DMS153 treated with DMSO at 0.1 percent for 48 hours (cell line): ENCODE data around the gene DSCAML1.
A peak's percentile ranks its signal among the peaks of the same experiment; 100 is the strongest.
"Not testable (repeated sequence)": the region's sequence is repeated elsewhere in the genome, so short reads cannot be mapped to it uniquely, and the experiment has no call there.

Experiments used
- DNase-seq: peaks from one replicate; lab custom pipeline; 2025; ENCODE audit not compliant: unreplicated experiment; lab: John Stamatoyannopoulos, UW

Gene DSCAML1

DNA sequence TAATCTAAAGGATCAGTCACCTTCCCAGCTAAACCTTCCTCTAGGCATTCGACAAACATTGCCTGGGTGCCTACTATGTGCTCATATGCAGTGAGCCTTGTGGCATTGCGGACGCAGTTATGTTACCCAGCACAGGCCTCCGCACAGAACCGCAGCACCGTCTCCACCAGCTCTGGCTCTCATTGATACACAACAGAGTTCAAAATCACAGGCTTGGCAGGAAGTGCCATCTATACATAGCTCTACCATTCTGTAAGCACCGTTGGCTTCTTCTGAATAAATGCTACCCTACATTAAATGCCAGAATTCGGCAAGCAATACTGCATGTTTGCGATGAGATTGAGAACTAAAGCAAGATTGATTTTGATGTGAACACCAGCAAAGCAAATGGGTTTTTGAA lies 31.0 kb downstream of the DSCAML1 start:
- DNase-seq = peak; percentile 46

DNA sequence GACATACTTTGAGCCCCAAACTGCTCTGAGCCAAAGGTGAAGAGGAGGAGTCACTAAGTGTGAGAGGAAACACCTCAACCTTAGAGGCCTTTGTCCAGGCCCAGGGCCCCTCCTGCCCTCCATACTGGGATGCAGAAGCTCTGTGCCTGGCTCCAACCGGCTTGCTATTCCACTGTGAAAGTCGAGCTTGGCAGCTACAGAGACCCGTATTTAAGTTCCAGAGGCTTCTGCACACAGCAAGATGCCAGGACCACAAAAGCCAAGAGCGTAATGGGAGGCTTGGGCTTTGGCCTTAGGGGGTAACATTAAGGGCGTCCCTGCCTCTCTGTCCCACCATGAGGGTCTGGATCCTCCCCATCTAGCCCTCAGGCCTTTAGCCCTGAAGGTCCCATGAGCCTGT lies 31.9 kb downstream of the DSCAML1 start:
- no peak for DNase-seq

DNA sequence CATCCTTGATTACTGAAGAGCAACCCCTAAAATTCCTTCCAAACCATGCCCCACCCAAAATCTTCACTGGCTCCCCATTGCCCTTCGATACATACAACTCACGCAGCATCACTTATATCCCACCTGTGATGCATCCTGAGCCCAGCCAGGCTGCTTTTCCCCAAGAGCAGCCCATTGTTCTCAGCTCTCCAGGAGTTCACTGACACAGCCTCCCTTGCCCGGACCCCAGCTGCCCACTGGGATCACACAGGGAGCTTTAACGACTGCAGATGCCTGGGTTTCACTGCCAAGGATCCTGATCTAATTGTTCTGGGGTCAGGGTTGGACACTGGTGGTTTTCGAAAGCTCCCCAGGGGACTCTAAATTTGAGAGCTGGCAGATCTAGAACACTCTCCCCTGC lies 33.6 kb downstream of the DSCAML1 start:
- not testable (repeated sequence) for DNase-seq

DNA sequence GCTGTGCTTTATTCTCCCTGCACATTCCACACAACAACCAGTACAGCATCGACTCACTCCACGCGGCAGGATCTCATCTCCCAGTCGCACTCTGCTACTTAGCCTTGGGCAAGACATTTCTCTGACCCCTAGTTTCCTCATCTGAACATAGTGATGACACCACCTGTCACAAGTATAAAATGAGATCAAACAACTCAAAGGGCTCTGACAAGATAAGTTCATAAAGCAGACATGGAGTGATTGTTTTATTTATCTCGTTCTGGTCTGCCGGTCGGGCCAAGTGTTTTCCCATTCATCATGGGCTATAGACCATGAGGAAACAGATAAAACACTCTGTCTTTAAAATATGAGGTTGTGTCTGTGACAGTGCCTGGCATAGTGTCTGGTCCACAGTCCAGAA lies 35.0 kb downstream of the DSCAML1 start:
- DNase-seq = no peak

DNA sequence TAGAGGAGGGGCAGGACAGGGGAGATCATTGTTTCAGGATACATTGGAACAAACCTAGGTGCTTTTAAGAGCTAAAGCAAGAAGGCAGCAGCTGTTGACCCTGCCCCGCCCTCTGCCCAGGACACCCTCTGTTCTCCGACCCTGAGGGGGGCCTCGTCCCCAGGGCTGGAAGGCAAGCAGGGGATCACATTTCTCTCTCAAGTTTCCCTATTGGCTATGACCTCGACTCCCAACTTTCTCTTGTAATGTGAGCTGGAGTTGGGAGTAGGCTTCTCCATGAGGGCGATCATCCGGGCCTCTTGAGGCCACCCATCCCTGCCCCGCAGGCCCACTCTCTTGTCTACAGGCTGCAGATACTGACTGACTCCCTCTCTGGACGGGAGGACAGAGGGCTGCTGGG lies 37.7 kb downstream of the DSCAML1 start:
- DNase-seq = no peak

DNA sequence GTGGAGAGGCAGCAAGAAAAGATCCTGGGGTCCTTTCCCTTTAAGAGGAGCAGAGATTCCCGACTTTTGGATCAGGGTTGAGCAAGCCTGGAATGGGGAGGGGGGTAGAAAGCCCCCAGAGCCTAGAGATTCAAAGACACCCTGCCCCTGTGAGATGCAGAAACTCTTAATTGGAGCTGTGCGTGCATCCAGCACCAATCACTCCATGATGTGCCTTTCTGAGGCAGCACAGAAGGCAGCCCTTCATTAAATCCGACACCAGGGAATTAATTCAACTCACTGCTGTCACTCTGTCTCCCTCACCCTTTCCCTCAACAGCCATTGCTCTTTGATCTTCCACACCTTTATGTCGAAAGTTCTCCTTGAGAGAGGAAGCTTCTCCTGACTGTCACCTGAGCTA lies 43.0 kb downstream of the DSCAML1 start:
- no peak for DNase-seq

DNA sequence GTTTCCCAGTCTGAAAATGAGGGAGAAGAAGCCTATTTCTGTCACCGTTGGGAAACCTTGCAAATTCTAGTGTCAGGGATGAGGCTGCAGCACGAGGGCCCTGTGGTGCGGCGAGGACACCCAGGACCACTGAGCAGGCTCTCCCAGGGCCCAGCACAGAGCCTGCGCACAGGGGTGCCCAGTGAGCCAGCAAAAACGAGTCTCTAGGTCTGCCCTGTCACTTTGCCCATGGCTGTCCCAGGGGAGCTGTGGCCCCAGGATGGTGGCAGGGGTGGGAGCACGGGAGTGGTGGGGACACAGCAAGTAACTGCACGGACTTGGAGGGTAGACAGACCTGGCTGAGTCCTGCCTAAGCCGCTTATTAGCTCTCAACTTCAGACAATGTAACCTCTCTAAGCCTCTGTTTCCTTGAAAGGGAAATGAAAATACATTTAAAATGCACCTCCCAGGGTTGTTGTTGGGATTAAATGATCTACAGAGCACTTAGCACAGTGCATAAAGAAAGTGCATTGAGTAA lies 44.2 kb downstream of the DSCAML1 start:
- DNase-seq = no peak

DNA sequence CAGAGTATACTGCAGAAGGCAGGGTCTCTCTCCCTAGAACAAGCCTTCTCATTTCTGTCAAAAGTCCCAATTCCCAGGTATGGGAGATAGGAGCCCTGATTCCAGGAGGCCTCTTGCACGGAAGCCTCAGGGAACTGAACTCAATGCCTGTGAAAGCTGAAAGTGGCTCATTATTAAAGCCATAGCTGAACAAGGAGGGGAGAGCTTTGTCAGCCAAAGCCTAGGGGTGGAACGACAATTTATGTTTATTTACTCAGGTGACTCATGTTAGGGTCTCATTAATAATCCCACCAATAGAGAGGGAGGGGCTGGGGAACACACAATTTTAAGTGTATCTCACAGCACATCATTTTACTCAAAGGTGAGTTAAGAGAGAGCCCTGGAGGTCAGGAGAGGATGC lies 44.9 kb downstream of the DSCAML1 start:
- DNase-seq = no peak

DNA sequence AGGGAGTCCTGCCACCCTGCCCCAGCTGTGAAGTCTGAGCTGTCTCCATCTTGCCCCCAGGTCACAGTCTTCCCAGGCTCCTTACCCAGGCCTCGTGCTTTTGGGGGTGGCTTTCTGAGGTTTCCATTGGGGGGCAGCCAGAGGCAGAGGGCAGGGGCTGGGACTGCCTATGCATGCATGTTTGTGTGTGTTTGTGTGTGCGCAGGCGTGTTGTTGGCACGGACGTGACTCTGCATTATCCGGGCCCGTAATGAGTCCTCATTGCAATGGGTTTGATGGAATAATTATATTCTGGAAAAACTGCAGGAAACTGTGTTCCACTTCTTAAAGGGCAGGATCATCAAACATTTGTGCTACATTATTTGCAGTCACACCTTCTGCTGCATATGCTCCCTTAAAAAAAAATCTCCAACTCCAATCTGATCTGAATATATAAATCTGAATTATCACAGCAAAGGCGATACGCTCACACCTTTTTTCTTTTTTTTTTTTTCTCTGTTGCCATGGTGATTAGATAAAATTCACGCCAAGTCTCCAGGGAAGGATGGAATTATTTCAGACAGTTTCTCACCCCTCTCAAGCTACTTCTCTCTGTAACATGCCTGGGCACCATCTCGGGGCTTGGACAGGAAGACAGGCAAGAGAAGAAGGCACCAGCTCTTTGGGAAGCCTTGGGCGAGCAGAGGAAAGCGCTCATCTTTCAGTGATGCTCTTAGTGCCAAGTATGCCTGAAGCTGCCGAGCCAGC lies 45.9 kb downstream of the DSCAML1 start:
- DNase-seq = no peak

DNA sequence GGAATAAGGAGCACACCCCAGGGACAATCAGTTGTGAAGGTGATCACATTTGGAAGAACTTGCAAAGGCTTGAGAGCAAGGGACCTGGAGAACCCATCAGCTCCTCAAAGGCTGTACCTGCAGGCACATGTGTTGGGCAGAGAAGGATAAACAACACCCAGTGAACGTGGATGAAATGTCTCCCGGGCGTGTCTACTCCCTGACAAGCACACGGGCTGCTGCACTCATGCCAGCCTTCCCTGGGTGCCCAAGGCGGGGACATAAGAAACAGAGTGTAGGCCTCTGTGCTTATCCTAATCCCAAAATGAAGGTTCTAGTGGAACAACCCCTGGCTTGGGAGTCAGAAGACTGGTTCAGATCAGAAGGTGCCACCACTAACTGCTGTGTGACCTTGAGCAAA lies 46.7 kb downstream of the DSCAML1 start:
- no peak for DNase-seq

DNA sequence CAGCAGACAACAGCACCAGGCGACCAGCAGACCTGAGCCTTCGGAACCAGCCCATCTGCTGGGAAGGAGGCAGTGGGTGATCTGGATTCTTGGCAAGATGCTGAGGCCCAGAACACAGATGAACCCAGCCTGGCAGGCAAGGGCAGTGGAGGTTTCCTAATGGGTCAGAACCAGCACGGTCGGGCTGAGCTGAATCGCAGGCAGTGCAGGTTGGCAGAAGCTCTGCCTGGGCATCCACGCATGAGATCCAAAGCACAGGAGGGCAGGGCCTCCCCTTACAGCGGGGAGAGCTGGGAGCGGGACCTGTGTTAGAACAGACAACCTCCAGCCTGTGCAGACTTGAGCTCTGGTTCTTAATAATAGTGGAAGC lies 47.5 kb downstream of the DSCAML1 start:
- DNase-seq = no peak

DNA sequence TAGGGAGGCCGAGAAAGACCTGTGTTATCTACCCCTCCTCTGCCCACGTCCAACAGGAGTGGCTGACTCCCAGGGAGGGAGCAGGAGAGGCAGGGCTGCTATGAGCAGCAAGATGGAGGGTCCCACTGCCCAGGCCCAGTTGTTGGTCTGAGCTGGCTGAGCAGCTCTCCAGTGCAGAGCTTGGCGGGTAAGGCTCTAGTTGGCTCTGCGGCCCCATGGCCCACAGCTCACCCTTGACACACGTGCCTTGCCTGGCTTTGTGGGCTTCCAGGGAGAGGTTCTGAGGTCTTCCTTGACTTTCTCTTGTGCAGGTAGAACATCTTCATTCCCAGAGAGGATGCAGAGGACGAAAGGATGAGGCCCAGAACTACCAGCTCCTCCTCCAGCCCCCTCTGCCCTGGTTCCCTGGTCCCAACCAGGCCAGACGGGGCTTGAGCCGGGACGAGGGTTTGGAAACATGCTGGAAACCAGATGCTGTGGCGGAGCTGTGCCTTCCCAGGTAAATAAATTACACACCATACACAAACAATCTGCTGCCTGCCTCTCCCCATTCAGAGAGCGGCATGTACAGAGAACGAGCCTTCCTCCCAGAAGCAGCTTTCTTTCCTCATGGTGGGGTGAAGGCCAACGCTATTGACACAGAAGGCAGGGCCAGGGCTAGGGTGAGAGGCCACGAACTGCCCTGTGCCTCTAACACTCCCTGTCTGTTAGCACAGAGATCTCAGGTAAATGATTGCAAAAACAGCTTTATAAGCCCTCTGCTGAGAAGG lies 48.1 kb downstream of the DSCAML1 start:
- DNase-seq = no peak

DNA sequence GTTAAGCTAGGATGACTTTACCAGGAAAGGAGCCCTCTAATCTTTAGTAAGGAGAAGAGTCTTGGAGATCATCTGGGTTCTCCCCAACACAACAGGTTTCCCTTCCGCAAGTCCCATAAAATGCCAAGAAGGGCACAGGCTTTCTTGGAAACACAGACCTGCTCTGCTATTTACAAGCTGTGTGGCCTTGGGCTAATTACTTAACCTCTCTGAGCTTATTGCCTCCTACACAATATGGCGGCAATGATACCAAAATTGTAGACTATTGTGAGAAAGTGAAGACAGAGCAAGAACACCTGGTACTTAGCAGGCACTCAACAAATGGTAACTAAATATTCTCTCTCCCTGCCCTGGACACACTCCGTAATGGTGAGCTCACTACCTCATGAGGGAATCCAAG lies 49.1 kb downstream of the DSCAML1 start:
- DNase-seq = no peak

DNA sequence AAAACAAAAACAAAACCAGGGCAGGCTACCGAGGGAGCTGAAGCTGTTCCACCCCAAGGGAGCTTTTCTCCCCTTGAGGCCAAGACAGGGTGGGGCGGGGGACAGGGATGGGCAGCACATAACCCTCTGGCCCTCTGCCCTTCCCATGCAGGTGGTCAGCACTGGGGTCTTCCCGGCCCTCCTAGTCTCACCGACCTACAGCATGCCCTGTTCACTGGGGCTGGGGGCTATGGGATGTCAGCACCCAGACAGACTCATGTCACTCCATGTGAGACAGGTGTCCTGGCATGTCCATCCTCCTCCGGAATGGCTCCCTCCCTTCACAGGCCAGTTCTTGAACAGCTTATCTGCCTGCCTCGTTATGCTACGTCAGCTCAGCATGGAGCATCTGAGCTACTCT lies 51.7 kb downstream of the DSCAML1 start:
- DNase-seq = no peak

DNA sequence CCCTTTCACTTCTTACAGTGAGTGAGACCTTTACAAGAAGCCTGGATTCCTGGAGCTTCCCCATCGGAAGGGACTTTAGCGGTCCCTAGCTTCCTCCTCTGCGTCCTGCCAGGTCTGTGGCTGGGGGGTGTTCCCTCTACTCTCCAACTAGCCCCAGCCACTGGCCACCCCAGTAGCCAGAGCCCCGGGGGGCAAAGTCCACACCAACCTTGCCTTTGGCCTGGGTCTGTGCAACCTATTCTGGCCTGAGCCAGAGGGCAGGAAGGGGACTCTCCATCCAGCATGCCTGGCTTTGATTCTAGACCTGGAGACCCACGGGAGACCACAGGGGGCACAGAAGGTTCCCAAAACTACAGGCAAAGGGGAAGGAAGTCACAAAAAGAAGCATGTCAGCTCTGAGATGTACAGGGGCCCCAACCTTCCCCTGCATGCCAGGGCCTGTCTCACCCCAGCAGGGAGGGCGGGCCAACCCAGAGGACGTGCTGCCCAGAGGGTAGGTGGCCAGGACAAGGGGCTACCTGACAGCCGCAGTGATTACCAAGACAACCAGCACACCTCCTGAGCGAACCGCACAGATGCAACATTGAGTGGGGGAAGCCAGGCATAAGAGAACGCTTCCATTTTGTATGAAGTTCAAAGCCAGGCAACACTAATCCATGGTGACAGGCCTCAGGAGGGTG lies 52.4 kb downstream of the DSCAML1 start:
- DNase-seq = no peak

DNA sequence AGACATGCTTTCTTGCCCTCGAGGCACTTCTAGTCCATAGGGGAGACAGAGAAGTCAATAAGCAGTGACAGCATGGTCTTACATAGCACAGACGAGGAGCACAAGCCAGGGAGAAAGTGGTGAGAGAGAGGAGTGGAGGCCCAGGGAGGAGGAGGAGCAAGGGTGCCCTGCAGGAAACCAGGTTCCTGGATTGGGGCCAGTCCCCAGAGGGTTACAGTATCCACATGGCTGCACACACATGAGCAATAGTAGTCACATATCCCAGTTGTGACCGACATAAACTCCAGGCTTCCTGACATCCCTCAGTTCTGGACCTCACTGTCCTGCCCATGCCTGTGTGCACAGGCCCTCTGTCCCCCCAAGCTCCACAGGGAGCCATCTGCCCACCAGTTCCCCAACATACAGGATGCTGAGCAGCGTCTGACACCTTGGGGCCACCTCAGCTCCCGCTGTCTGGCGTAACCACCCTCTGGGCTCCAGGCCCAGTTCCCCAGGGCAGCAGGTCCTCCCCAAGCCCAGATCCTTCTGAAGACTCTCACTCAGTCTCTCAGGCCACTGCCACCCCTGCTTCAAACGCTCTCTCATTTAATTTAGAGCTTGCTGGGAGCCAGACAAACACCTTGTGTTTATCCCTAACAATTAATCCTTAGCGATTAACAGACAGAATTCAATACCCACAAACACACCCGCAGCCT lies 53.7 kb downstream of the DSCAML1 start:
- DNase-seq = peak; percentile 79

DNA sequence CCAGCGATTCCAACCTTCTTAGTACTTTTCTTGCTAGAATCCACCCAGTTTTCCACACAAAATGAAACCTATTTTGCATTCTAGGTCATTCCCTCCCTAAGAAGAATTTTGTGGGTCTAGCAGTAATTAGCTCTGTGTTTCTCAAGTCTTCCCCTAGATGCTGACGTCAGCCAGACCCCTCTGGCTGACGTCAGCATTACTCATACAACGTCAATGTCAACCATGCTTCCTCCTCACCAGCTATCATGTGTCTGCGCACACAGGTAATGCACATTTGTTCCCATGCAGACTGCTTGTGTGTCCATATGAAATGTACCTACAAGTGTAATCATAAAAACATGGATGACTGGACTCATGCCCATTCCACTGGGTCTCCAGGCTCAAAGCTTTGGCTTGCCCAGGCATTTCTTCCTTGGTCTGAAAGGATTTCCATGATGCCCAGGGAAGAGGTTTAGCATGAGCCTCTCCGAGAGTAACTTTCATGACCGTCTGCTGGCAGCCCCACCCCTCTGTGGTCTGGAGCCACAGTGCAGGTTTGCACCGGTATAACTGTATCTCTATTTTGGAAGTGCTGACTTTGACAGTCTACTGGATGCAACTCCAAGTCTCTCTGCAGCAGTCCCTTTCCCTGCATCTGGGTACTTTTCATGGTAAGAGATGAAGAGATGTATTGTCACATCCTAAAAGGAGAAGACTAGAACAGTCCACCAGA lies 58.6 kb downstream of the DSCAML1 start:
- DNase-seq = no peak

DNA sequence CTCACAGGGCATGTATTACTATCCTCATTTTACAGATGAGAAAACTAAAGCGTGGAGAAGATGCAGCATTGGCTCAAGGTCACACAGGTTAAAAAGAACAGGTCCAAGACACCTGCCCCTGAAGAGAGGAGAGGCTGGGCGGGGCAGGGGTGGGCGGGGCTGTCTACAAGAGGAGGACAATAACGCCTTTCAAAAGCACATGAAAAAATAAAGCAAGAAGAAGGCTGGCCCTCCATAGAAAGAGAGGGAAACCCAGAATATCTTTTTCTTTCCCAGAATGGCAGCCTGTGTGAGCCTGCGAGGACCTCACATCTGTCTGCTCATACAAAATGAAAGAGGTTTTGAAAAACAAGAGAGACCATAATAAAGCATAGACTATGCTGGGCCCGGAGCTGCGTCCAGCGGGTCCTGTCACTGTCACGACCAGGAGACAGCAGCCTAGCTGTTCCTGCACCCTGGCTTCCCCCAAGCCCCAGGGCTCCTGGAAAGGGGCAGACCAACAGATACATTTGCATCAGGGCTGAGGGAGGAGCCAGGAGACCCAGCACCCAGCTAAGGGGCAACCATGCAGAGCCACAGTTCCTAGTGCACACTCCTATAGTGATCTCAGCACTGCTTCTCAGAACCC lies 61.6 kb downstream of the DSCAML1 start:
- no peak for DNase-seq

DNA sequence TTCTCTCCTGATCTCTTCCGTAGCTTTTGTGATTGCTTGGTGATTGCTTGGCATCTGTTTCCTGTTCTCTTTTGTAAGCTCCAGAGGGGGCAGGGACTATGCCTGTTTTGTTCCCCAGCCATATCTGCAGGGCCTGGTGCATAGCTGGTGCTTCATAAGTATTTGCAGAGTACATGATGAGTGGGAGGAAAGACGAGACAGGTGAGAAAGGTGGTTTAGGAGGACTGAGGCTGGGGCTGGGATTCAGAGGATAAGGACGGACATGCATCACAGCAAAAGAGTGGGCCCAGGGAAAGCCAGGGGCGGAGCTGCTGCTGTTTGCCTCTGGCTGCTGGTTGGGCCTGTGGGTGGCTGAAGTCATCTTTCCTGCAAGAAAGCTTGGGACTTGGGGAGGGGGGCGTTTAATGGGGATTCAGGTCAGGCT lies 62.4 kb downstream of the DSCAML1 start:
- DNase-seq = peak; percentile 76

DNA sequence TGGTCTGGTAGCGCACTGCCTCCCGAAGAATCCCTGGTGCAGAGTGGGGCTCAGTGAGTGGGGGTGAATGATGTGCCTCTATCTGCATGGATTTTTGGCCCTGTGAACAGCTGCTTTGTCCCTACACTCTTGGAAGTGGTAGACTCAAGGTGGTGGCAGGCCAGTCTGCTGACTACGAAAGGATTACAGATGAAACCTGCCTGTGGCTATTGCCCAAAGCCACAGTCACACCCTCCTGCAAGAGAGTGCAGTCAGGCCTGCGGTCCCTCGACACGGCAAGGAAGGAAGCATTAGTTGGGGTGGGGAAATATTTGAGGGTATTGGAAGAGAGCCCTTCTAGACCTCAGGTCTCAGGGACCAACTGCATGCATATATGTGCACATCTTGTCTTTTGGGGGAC lies 63.7 kb downstream of the DSCAML1 start:
- no peak for DNase-seq
